WTC11 (cell line): ENCODE measurements around the gene RHBDL1. TPM values are rescaled to one million over a fixed set of nuclear protein-coding genes. Genes with fewer than 3 reads are reported as not detected.

Experiments
- ATAC-seq: fragments of 200-7000 bp; cut with Tn5 transposase; 2 replicates; pipeline ENCODE4 v1.10.0; 2021; ENCODE audit warnings: mild to moderate bottlenecking, moderate library complexity
- CTCF ChIA-PET: fragments of 300-600 bp; sonication (Branson Sonifier 250); formaldehyde crosslinking; loops from one replicate; lab custom pipeline; 2021; ENCODE audit warnings: antibody characterized with exemption; lab: Charles Lee
- POLR2A ChIA-PET: fragments of 350-600 bp; sonication (Branson Sonifier 250); formaldehyde crosslinking; loops from one replicate; lab custom pipeline; 2021; ENCODE audit warnings: antibody characterized with exemption; lab: Charles Lee
- DNase-seq: peaks from one replicate; pipeline ENCODE4 v3.0.0; 2021; ENCODE audit warnings: low spot score
- H3K27ac Mint-ChIP-seq: 2 replicates; pipeline ENCODE4 v1.8.0; 2021; ENCODE audit warnings: mixed read lengths
- H3K27me3 Mint-ChIP-seq: 2 replicates; pipeline ENCODE4 v1.8.0; 2021; ENCODE audit warnings: low read depth, mild to moderate bottlenecking, moderate library complexity, mixed read lengths
- H3K36me3 Mint-ChIP-seq: 2 replicates; pipeline ENCODE4 v1.8.0; 2021; ENCODE audit warnings: mixed read lengths
- H3K4me1 Mint-ChIP-seq: 2 replicates; pipeline ENCODE4 v1.8.0; 2022; ENCODE audit warnings: mixed read lengths
- H3K4me3 Mint-ChIP-seq: 2 replicates; pipeline ENCODE4 v1.8.0; 2021; ENCODE audit warnings: mild to moderate bottlenecking, moderate library complexity, mixed read lengths
- H3K9me3 Mint-ChIP-seq: 2 replicates; pipeline ENCODE4 v1.8.0; 2021; ENCODE audit warnings: mixed read lengths
- NFATC4 ChIP-seq: fragments of 250-450 bp; sonication (Bioruptor Pico); IDR thresholded peaks from 2 replicates; pipeline ENCODE4 v1.9.0; 2021; ENCODE audit warnings: mild to moderate bottlenecking
- RELA ChIP-seq: sonication (generic); formaldehyde crosslinking; IDR thresholded peaks from 2 replicates; pipeline ENCODE4 v1.8.1; 2022; ENCODE audit warnings: missing genetic modification reagents, mild to moderate bottlenecking, borderline replicate concordance
- RORB ChIP-seq: fragments of 250-450 bp; sonication (Bioruptor Pico); IDR thresholded peaks from 2 replicates; pipeline ENCODE4 v1.9.0; 2021; ENCODE audit warnings: mild to moderate bottlenecking
- SOX15 ChIP-seq: fragments of 250-450 bp; sonication (Bioruptor Pico); IDR thresholded peaks from 2 replicates; pipeline ENCODE4 v1.9.0; 2021; ENCODE audit warnings: mild to moderate bottlenecking
- TEAD1 ChIP-seq: sonication (generic); formaldehyde crosslinking; IDR thresholded peaks from 2 replicates; pipeline ENCODE4 v1.8.0; 2022; ENCODE audit warnings: mild to moderate bottlenecking, missing genetic modification reagents
- ZBTB21 ChIP-seq: sonication (generic); formaldehyde crosslinking; IDR thresholded peaks from 2 replicates; pipeline ENCODE4 v1.8.1; 2023; ENCODE audit warnings: mild to moderate bottlenecking, missing genetic modification reagents, borderline replicate concordance
- ZNF138 ChIP-seq: sonication (generic); formaldehyde crosslinking; conservative IDR thresholded peaks from 2 replicates; pipeline ENCODE4 v1.8.1; 2022; ENCODE audit warnings: mild to moderate bottlenecking, moderate library complexity, missing genetic modification reagents
- ZNF232 ChIP-seq: sonication (generic); formaldehyde crosslinking; IDR thresholded peaks from 2 replicates; pipeline ENCODE4 v1.8.0; 2022; ENCODE audit warnings: mild to moderate bottlenecking, missing genetic modification reagents
- ZNF396 ChIP-seq: fragments of 250-450 bp; sonication (Bioruptor Pico); IDR thresholded peaks from 2 replicates; pipeline ENCODE4 v1.8.0; 2021; ENCODE audit warnings: mild to moderate bottlenecking, moderate library complexity, borderline replicate concordance
- total RNA-seq: library from RNA; stranded (reverse); gene quantifications from 3 replicates; pipeline ENCODE4 v1.2.3, GENCODE V29; 2021
- TF ChIP-seq, protein P1 (sequence below): fragments of 200-600 bp; IDR thresholded peaks from 2 replicates; pipeline ENCODE4 v1.8.0; 2022; ENCODE audit warnings: antibody characterized with exemption
- TF ChIP-seq, protein P2 (sequence below): sonication (generic); formaldehyde crosslinking; IDR thresholded peaks from 2 replicates; pipeline ENCODE4 v1.8.0; 2022; ENCODE audit warnings: missing genetic modification reagents
- TF ChIP-seq, protein P3 (sequence below): sonication (generic); formaldehyde crosslinking; conservative IDR thresholded peaks from 2 replicates; pipeline ENCODE4 v1.8.1; 2023; ENCODE audit warnings: mild to moderate bottlenecking, low read depth, missing genetic modification reagents, moderate library complexity
- TF ChIP-seq, protein P4 (sequence below): fragments of 250-450 bp; sonication (Bioruptor Pico); IDR thresholded peaks from 2 replicates; pipeline ENCODE4 v1.9.0; 2021; ENCODE audit warnings: moderate library complexity, mild to moderate bottlenecking, inconsistent platforms, borderline replicate concordance
- TF ChIP-seq, protein P5 (sequence below): sonication (generic); formaldehyde crosslinking; IDR thresholded peaks from 2 replicates; pipeline ENCODE4 v1.8.1; 2022; ENCODE audit warnings: mild to moderate bottlenecking, missing genetic modification reagents, moderate library complexity, borderline replicate concordance
- TF ChIP-seq, protein P6 (sequence below): sonication (generic); formaldehyde crosslinking; IDR thresholded peaks from 2 replicates; pipeline ENCODE4 v1.8.0; 2022; ENCODE audit warnings: mild to moderate bottlenecking, missing genetic modification reagents
- TF ChIP-seq, protein P7 (sequence below): sonication (generic); formaldehyde crosslinking; IDR thresholded peaks from 2 replicates; pipeline ENCODE4 v1.8.1; 2022; ENCODE audit warnings: low read depth, mild to moderate bottlenecking, moderate library complexity, missing genetic modification reagents, borderline replicate concordance

Gene RHBDL1
- total RNA-seq, 1 experiment from 2014 or later, result 8.2 TPM

DNA sequence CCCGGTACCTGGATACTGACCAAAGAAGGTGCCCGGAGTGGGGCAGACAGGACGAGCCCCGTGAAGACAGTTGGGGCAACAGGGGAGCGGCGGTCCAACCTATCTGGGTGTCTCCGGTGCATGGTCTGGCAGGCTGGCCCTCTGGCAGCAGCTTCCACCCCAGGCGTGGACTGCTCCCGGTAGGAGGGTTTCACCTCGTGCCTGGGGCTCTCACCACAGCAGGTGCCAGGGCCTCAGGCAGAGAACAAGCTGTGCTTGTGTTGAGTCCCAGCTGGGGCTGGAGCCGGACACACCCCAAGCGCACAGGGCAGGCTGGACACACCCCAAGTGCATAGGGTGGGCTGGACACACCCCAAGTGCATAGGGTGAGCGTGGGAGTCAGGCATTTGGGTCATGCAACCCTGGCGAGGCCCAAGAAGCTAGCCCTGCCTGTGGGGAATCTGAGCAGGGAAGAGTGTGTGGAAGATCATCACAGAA is 31.6 kb downstream of the RHBDL1 start:
- POLR2A ChIA-PET, result interaction anchor here (0.5 to 1.1 kb wide), 3 partner anchors 12 to 539 kb away, joined by 3 read pairs; no protein-coding TSS in a partner anchor
- TF ChIP-seq, protein P1, sequence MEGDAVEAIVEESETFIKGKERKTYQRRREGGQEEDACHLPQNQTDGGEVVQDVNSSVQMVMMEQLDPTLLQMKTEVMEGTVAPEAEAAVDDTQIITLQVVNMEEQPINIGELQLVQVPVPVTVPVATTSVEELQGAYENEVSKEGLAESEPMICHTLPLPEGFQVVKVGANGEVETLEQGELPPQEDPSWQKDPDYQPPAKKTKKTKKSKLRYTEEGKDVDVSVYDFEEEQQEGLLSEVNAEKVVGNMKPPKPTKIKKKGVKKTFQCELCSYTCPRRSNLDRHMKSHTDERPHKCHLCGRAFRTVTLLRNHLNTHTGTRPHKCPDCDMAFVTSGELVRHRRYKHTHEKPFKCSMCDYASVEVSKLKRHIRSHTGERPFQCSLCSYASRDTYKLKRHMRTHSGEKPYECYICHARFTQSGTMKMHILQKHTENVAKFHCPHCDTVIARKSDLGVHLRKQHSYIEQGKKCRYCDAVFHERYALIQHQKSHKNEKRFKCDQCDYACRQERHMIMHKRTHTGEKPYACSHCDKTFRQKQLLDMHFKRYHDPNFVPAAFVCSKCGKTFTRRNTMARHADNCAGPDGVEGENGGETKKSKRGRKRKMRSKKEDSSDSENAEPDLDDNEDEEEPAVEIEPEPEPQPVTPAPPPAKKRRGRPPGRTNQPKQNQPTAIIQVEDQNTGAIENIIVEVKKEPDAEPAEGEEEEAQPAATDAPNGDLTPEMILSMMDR, result no peak
- TF ChIP-seq, protein P2, sequence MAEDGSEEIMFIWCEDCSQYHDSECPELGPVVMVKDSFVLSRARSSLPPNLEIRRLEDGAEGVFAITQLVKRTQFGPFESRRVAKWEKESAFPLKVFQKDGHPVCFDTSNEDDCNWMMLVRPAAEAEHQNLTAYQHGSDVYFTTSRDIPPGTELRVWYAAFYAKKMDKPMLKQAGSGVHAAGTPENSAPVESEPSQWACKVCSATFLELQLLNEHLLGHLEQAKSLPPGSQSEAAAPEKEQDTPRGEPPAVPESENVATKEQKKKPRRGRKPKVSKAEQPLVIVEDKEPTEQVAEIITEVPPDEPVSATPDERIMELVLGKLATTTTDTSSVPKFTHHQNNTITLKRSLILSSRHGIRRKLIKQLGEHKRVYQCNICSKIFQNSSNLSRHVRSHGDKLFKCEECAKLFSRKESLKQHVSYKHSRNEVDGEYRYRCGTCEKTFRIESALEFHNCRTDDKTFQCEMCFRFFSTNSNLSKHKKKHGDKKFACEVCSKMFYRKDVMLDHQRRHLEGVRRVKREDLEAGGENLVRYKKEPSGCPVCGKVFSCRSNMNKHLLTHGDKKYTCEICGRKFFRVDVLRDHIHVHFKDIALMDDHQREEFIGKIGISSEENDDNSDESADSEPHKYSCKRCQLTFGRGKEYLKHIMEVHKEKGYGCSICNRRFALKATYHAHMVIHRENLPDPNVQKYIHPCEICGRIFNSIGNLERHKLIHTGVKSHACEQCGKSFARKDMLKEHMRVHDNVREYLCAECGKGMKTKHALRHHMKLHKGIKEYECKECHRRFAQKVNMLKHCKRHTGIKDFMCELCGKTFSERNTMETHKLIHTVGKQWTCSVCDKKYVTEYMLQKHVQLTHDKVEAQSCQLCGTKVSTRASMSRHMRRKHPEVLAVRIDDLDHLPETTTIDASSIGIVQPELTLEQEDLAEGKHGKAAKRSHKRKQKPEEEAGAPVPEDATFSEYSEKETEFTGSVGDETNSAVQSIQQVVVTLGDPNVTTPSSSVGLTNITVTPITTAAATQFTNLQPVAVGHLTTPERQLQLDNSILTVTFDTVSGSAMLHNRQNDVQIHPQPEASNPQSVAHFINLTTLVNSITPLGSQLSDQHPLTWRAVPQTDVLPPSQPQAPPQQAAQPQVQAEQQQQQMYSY (CRISPR knock-in tag), result no peak
- TF ChIP-seq, protein P3, sequence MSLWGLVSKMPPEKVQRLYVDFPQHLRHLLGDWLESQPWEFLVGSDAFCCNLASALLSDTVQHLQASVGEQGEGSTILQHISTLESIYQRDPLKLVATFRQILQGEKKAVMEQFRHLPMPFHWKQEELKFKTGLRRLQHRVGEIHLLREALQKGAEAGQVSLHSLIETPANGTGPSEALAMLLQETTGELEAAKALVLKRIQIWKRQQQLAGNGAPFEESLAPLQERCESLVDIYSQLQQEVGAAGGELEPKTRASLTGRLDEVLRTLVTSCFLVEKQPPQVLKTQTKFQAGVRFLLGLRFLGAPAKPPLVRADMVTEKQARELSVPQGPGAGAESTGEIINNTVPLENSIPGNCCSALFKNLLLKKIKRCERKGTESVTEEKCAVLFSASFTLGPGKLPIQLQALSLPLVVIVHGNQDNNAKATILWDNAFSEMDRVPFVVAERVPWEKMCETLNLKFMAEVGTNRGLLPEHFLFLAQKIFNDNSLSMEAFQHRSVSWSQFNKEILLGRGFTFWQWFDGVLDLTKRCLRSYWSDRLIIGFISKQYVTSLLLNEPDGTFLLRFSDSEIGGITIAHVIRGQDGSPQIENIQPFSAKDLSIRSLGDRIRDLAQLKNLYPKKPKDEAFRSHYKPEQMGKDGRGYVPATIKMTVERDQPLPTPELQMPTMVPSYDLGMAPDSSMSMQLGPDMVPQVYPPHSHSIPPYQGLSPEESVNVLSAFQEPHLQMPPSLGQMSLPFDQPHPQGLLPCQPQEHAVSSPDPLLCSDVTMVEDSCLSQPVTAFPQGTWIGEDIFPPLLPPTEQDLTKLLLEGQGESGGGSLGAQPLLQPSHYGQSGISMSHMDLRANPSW, result no peak
- TF ChIP-seq, protein P4, sequence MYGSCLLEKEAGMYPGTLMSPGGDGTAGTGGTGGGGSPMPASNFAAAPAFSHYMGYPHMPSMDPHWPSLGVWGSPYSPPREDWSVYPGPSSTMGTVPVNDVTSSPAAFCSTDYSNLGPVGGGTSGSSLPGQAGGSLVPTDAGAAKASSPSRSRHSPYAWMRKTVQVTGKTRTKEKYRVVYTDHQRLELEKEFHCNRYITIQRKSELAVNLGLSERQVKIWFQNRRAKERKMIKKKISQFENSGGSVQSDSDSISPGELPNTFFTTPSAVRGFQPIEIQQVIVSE (CRISPR knock-in tag), result no peak
- TF ChIP-seq, protein P5, sequence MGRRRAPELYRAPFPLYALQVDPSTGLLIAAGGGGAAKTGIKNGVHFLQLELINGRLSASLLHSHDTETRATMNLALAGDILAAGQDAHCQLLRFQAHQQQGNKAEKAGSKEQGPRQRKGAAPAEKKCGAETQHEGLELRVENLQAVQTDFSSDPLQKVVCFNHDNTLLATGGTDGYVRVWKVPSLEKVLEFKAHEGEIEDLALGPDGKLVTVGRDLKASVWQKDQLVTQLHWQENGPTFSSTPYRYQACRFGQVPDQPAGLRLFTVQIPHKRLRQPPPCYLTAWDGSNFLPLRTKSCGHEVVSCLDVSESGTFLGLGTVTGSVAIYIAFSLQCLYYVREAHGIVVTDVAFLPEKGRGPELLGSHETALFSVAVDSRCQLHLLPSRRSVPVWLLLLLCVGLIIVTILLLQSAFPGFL (CRISPR knock-in tag), result no peak
- TF ChIP-seq SOX15 (CRISPR knock-in tag), result no peak
- TF ChIP-seq ZNF396 (CRISPR knock-in tag), result no peak
- TF ChIP-seq RELA (CRISPR knock-in tag), result no peak
- TF ChIP-seq ZBTB21 (CRISPR knock-in tag), result no peak
- TF ChIP-seq ZNF232 (CRISPR knock-in tag), result no peak
- TF ChIP-seq, protein P6, sequence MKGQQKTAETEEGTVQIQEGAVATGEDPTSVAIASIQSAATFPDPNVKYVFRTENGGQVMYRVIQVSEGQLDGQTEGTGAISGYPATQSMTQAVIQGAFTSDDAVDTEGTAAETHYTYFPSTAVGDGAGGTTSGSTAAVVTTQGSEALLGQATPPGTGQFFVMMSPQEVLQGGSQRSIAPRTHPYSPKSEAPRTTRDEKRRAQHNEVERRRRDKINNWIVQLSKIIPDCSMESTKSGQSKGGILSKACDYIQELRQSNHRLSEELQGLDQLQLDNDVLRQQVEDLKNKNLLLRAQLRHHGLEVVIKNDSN (CRISPR knock-in tag), result no peak
- TF ChIP-seq RORB, result no peak
- TF ChIP-seq TEAD1 (CRISPR knock-in tag), result no peak
- TF ChIP-seq, protein P7, sequence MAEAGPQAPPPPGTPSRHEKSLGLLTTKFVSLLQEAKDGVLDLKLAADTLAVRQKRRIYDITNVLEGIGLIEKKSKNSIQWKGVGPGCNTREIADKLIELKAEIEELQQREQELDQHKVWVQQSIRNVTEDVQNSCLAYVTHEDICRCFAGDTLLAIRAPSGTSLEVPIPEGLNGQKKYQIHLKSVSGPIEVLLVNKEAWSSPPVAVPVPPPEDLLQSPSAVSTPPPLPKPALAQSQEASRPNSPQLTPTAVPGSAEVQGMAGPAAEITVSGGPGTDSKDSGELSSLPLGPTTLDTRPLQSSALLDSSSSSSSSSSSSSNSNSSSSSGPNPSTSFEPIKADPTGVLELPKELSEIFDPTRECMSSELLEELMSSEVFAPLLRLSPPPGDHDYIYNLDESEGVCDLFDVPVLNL (CRISPR knock-in tag), result no peak
- no peak for TF ChIP-seq ZNF138 (CRISPR knock-in tag)
- no peak for TF ChIP-seq NFATC4 (CRISPR knock-in tag)
- TF ChIP-seq, all 79 proteins: peak for 0
- no peaks in the 10 kb centered on the region for H3K9me3 Mint-ChIP-seq
- no peaks in the 10 kb centered on the region for H3K4me1 Mint-ChIP-seq
- no peak for ATAC-seq
- CTCF ChIA-PET, result interaction anchor here (0.6 to 3.4 kb wide), 12 partner anchors 9 to 350 kb away, joined by 3 to 23 read pairs (median 6); partner anchors contain the start of genes ANTKMT, CCDC78, CHTF18 and CIAO3
- peaks cover 70% of the 10 kb centered on the region for H3K27me3 Mint-ChIP-seq
- H3K4me3 Mint-ChIP-seq, result peak overlapping the region; percentile 72
- no peak overlapping the region for H3K27ac Mint-ChIP-seq
- no peak for DNase-seq
- no peaks in the 10 kb centered on the region for H3K36me3 Mint-ChIP-seq
